Keratinocyte (primary cell): Measurements from ENCODE around the gene KLHL5. TPM values are rescaled to one million over a fixed set of nuclear protein-coding genes. Genes with fewer than 3 reads are reported as not detected.

Experiments used
- DNase-seq: peaks from one replicate; pipeline ENCODE4 v3.0.0-alpha.2; 2011; ENCODE audit warnings: low read depth, missing footprints, low spot score
- FAIRE-seq: peaks from 2 replicates; lab custom pipeline; 2011; peaks lifted over from hg19 to GRCh38; lab: Jason Lieb, UNC
- H2AFZ ChIP-seq: 2 replicates; pipeline ENCODE4 v1.6.0; 2012; ENCODE audit warnings: low read length, control low read depth, inconsistent platforms; ENCODE audit not compliant: control insufficient read depth
- H3K27ac ChIP-seq: 2 replicates; pipeline ENCODE4 v1.5.1; 2011; ENCODE audit warnings: low read length; ENCODE audit not compliant: control insufficient read depth, insufficient read depth
- H3K27me3 ChIP-seq: 3 replicates; pipeline ENCODE4 v1.6.0; 2011; ENCODE audit warnings: low read length; ENCODE audit not compliant: control insufficient read depth, insufficient read depth; ENCODE audit errors: extremely low read depth
- H3K36me3 ChIP-seq, 2 experiments: 2 replicates in 1 of 2; 3 replicates in 1 of 2; pipeline ENCODE4 v1.5.1; 2011; ENCODE audit warnings: low read length in 2 of 2, mild to moderate bottlenecking in 1 of 2; ENCODE audit not compliant: control insufficient read depth in 2 of 2, insufficient read depth in 2 of 2; ENCODE audit errors: extremely low read depth in 1 of 2
- H3K4me1 ChIP-seq: 3 replicates; pipeline ENCODE4 v1.5.1; 2011; ENCODE audit warnings: low read length; ENCODE audit not compliant: control insufficient read depth, insufficient read depth; ENCODE audit errors: extremely low read depth
- H3K4me2 ChIP-seq: 3 replicates; pipeline ENCODE4 v1.6.0; 2011; ENCODE audit warnings: low read depth, low read length; ENCODE audit not compliant: control insufficient read depth, insufficient read depth; ENCODE audit errors: extremely low read depth
- H3K4me3 ChIP-seq, 3 experiments: fragments of 200-600 bp in 1 of 3; sonication (generic) in 1 of 3; 2 replicates in 2 of 3; 3 replicates in 1 of 3; pipeline ENCODE4 v1.5.1; 2011 to 2016; ENCODE audit warnings: low read length in 3 of 3, mild to moderate bottlenecking in 3 of 3, control low read depth in 2 of 3, inconsistent platforms in 1 of 3, low read depth in 1 of 3, mixed read lengths in 1 of 3, mixed run types in 1 of 3, moderate library complexity in 1 of 3; ENCODE audit not compliant: control insufficient read depth in 2 of 3, insufficient read depth in 2 of 3; ENCODE audit errors: extremely low read depth in 1 of 3
- H3K79me2 ChIP-seq: 2 replicates; pipeline ENCODE4 v1.6.0; 2012; ENCODE audit warnings: low read length; ENCODE audit not compliant: control insufficient read depth, insufficient read depth
- H3K9ac ChIP-seq: 3 replicates; pipeline ENCODE4 v1.6.0; 2011; ENCODE audit warnings: low read length; ENCODE audit not compliant: control insufficient read depth, insufficient read depth; ENCODE audit errors: extremely low read depth
- H3K9me1 ChIP-seq: 3 replicates; pipeline ENCODE4 v1.6.0; 2011; ENCODE audit warnings: low read length; ENCODE audit not compliant: control insufficient read depth, insufficient read depth; ENCODE audit errors: extremely low read depth
- H3K9me3 ChIP-seq: 2 replicates; pipeline ENCODE4 v1.5.1; 2012; ENCODE audit warnings: low read depth, low read length; ENCODE audit not compliant: control insufficient read depth
- H4K20me1 ChIP-seq: 3 replicates; pipeline ENCODE4 v1.6.0; 2011; ENCODE audit warnings: low read length; ENCODE audit not compliant: control insufficient read depth, insufficient read depth; ENCODE audit errors: extremely low read depth
- CTCF ChIP-seq, 3 experiments: IDR thresholded peaks in 1 of 3; conservative IDR thresholded peaks in 1 of 3; optimal IDR thresholded peaks in 1 of 3; 2 replicates in 2 of 3; 3 replicates in 1 of 3; pipeline versions ENCODE3 to v1.5.1; 2011; ENCODE audit warnings: low read length in 3 of 3, mild to moderate bottlenecking in 3 of 3, moderate library complexity in 2 of 3, control low read depth in 1 of 3, inconsistent platforms in 1 of 3; ENCODE audit not compliant: insufficient read depth in 2 of 3; ENCODE audit errors: extremely low read depth in 1 of 3
- EZH2 ChIP-seq: IDR thresholded peaks from one replicate; pipeline ENCODE4 v1.6.1; 2012; ENCODE audit warnings: inconsistent platforms, mild to moderate bottlenecking, low read length, moderate library complexity
- dilution Hi-C: fragments of 300-500 bp; cut with MboI; formaldehyde crosslinking; loops from one replicate; pipeline ENCODE4 v1.7.0; 2020; ENCODE audit warnings: low sequenced_read_pairs; ENCODE audit not compliant: extremely low pct_ligation_motif_present
- polyA plus RNA-seq, 5 experiments: library from polyadenylated mRNA; depleted of rRNA in 3 of 5; stranded (reverse) in 3 of 5; stranded (forward) in 1 of 5; unstranded in 1 of 5; fragments of >200 nt; gene quantifications; 1 replicate in 1 of 5; 2 replicates in 3 of 5; 3 replicates in 1 of 5; pipeline versions ENCODE4 v1.2.1 to v1.2.3, GENCODE V29; 2011 to 2012; ENCODE audit warnings: missing spikeins in 2 of 5, low read depth in 1 of 5, low replicate concordance in 1 of 5

Gene KLHL5
- polyA plus RNA-seq, 1 donor (not counting 4 experiments of a cell fraction or from before 2014, with no cell fraction given): 25.4 TPM

DNA sequence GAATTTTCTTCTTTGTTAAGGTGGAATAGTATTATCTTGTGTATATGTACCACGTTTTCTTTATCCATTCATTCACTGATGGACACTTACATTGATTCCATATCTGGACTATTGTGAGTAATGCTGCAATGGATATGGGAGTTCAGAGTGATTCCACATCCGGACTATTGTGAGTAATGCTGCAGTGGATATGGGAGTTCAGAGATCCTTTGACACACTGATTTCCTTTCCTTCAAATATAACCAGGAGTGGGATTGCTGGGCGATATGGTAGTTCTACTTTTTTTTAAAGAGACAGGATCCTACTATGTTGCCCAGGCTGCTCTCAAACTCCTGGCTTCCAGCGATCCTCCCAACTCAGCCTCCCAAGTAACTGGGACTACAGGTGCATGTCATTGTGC lies 41.9 kb upstream of the KLHL5 start:
- Histone ChIP-seq H2AFZ (no peak overlapping the region), H3K36me3 (no peaks in the 10 kb centered on the region), H3K9me1 (no peaks in the 10 kb centered on the region), H3K9ac (no peak overlapping the region), H3K4me3 (no peak overlapping the region), H3K9me3 (no peaks in the 10 kb centered on the region), H3K27ac (no peak overlapping the region), H3K4me1 (no peaks in the 10 kb centered on the region), H3K4me2 (no peak overlapping the region), H3K79me2 (no peaks in the 10 kb centered on the region), H3K27me3 (no peaks in the 10 kb centered on the region), H4K20me1 (no peaks in the 10 kb centered on the region)
- DNase-seq (no peak), FAIRE-seq (no peak)
- TF ChIP-seq CTCF (optimal IDR thresholded peaks at IDR 0.05 in 1 of 3, IDR thresholded peaks at IDR 0.05 in 1 of 3, conservative IDR thresholded peaks at IDR 0.05 in 1 of 3; ENCODE audit: extremely low read depth in 1 of 3, insufficient read depth in 2 of 3, low read length in 3 of 3): no peak
- TF ChIP-seq EZH2: no peak
- dilution Hi-C loops: no loop called here

DNA sequence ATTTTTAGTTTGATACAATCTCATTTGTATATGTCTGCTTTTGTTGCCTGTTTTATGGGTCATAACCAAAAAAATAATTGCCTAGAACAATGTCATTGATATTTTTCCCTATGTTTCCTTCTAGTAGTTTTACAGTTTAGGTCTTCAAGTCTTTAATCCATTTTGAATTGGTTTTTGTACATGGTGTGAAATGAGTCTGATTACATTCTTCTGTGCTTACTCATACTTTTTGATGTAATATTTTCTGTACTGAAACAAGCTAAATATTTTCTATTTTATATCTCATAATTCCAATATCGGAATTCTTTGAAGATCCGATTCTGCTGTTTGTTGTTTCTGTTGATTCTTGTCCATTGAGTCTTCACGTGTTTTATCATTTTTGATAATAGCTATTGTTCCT lies 40.4 kb upstream of the KLHL5 start:
- dilution Hi-C loops: no loop called here
- Histone ChIP-seq H2AFZ (no peak overlapping the region), H3K79me2 (no peaks in the 10 kb centered on the region), H3K9ac (no peak overlapping the region), H3K4me3 (no peak overlapping the region), H3K9me3 (no peaks in the 10 kb centered on the region), H4K20me1 (no peaks in the 10 kb centered on the region), H3K9me1 (no peaks in the 10 kb centered on the region), H3K36me3 (no peaks in the 10 kb centered on the region), H3K4me1 (no peaks in the 10 kb centered on the region), H3K27me3 (no peaks in the 10 kb centered on the region), H3K27ac (no peak overlapping the region), H3K4me2 (no peak overlapping the region)
- FAIRE-seq: no peak
- no peak for TF ChIP-seq EZH2
- no peak for TF ChIP-seq CTCF (optimal IDR thresholded peaks at IDR 0.05 in 1 of 3, IDR thresholded peaks at IDR 0.05 in 1 of 3, conservative IDR thresholded peaks at IDR 0.05 in 1 of 3; ENCODE audit: extremely low read depth in 1 of 3, insufficient read depth in 2 of 3, low read length in 3 of 3)
- no peak for DNase-seq
